SKM-1 (cell line): ENCODE measurements around the gene TOP1.
A peak's percentile ranks its signal among the peaks of the same experiment; 100 is the strongest.

Experiments
- DNase-seq: peaks from one replicate; lab custom pipeline; 2025; ENCODE audit not compliant: unreplicated experiment; lab: John Stamatoyannopoulos, UW

TOP1 gene

DNA sequence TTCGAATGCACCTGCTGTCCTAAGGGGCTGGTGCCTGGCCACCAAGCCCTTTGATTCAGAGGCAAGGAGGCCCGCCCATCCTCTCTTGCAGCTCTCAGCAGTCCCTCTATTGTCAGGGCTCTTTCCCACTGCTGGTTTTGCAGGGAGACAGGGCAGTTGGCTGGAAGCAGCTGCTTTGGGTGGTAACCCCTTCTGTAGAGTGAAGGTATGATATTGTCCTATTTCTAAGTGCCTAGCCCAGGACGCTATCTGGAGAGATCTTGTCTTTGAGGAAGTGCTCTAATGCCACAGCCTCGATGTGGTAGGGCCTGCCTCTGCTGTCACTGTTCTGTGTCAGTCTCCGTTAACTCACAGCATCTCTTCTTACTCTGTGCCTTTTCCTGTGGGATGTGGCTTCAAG lies 114.3 kb downstream of the TOP1 start:
- DNase-seq = peak; percentile 20

- no peak for DNase-seq
These were observed 114.7 kb downstream of the TOP1 start for GRCh38 chr20:41143354-41143753.

GRCh38 chr20:41145317-41145716 lies 116.7 kb downstream of the TOP1 start:
- DNase-seq = no peak

- DNase-seq = no peak
These were observed 117.4 kb downstream of the TOP1 start for GRCh38 chr20:41145821-41146620.

DNA sequence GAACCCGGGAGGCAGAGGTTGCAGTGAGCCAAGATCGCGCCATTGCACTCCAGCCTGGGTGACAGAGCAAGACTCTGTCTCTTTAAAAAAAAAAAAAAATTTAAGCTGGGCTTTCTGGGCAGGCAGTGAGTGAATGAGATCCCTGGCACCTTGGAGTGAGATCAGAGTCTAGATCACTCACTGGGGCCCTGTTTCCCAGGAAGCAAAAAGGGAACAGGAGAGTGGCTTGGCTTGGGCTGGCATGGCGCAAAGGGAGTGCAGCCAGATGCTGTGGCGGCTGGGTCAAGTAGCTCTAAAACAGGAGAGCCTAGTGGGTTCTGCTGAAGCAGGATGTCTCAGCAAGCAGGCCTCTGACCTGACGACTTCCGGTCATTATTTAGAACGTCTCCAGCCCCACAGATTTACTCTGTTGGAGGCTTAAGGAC lies 119.2 kb downstream of the TOP1 start:
- DNase-seq = no peak

DNA sequence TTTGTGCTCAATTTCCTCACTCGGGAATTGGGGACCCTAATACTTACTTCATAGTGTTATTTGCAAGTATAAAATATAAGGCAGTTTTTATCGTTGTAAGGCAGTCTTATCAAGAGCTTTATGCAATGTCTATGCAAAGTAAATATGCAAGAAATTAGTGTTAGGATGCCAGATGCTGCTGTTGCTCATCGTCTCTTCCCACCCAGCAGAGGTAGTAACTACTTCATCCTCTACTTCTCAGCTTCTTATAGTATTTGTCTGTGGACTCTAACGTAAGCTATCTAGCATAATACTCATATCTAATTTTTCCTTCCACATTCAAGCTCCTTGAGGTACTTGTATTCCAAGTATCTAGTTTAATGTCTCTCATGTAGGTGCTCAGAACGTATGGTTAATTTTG lies 120.3 kb downstream of the TOP1 start:
- DNase-seq = no peak

DNA sequence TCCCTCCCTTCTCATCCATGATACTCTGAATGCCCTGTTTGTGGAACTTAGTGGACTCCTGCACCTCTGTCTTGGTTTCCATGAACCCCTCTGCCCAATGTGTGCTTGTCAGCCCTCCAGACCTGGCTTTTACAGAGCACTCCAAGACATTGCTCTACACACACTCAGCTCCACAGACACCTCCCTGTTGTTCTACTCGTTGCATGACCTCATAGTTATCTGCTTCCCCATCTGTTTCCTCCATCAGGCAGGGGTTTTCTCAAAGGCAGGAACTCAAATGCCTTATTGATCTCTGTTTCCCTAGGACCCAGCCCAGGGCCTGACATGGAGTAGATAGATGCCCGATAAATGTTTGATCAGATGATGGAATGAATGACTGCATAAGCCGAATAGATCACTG lies 122.0 kb downstream of the TOP1 start:
- no peak for DNase-seq

- no peak for DNase-seq
These were observed 122.7 kb downstream of the TOP1 start for GRCh38 chr20:41151134-41151869.

DNA sequence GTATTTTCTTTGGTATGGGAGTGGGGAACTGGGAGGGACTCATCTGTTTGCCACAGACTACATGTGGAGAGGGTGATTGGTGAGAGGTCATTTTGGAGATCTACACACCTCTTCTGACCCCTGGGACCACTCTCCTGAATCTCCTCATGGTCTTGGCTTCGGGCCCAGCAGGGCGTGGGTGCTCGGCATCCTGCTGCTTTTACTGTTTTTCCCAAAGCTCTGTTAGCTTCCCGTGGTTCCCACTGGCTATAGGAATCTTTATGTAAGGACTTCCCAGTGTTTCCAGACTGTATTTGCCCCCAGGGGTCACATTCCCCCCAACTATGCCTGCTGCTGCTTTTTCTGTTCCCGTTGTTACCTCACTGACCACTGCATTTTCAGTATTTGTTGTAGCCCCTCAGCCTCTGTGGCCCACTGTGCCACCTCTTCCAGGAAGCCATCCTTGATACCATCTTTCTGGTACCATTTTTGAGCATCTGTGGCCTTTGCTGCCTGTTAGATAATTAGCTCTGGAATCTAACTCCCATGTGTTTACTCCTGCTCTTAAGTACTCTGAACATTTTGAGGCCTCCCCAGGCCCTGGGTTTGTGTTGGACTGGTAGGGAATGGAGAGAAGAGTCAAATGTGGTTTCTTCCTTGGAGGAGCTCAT lies 123.6 kb downstream of the TOP1 start:
- DNase-seq = no peak

- no peak for DNase-seq
These were observed 126.0 kb downstream of the TOP1 start for GRCh38 chr20:41154436-41155176.

DNA sequence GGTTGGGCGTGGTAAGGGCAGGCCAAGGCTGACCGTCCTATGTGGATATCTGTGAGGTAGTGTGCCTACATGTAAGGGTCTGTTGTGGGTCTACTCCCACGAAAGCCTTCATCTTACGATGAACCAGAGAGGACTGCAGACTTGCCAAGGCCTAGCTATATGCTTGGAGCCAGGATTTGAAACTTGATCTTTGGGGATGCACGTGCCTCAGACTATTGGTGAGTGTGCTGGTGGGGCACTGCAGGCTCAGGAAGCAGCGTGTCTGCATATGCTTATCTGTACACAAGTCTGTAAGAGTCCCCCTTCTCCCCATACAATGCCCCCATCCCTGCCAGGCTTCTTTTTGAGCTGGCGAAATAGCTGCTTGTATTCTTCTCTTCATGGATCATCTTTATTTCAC lies 126.6 kb downstream of the TOP1 start:
- DNase-seq = no peak

DNA sequence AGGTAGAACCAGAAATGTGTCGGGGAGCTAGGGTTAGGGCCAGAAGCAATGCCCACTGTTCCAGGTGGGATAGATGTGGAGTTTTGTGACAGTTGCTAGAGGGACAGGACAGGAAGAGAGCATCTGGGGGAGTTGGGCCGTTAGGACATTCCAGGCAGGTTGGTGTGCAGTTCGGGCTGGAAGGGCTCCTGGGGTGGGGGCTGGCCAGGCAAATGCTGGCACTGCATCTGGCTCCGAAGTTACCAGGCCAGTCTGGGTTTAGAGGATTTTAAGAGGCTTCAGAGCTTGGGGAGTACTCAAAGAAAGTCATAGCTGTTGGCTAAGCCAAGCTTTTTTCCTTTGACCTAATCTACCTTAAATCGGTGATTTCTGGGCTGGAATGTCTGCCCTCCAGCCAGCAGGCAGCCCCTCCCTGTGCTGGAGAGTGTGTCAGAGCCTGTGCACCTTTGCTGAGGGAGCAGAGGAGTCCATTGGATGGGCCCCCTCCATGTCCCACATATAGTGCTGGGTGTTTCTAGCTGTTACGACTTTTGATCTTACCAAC lies 129.5 kb downstream of the TOP1 start:
- no peak for DNase-seq

DNA sequence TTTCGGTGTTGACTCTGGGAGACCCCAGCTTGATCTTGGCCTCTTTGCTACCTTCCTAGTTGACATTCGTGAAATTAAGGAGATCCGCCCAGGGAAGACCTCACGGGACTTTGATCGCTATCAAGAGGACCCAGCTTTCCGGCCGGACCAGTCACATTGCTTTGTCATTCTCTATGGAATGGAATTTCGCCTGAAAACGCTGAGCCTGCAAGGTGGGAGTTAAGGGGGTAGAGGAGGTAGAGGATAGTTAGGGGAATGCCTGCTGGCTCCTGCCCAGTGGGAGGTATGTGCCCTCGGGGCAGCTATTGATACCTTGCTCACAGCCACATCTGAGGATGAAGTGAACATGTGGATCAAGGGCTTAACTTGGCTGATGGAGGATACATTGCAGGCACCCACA lies 130.9 kb downstream of the TOP1 start:
- DNase-seq = no peak

DNA sequence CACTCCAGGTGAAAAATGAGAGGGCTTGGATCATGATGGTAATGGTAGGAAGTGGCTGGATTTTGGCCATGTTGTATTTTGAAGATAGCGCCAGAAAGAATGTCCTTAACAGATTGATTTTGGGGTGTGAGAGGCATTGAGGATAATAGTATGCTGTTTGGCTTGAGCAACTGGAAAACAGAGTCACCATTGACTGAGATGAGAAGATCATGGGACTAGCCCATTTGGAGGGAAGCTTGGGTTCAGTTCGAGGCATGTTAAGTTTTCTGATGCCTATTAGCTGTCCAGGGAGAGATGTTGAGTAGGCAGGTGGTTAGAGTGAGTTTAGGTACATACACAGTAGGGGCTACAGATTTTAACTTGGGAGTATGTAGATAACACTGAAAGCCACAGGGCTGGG lies 132.1 kb downstream of the TOP1 start:
- no peak for DNase-seq

GRCh38 chr20:41161886-41162285 lies 133.3 kb downstream of the TOP1 start:
- DNase-seq = no peak

DNA sequence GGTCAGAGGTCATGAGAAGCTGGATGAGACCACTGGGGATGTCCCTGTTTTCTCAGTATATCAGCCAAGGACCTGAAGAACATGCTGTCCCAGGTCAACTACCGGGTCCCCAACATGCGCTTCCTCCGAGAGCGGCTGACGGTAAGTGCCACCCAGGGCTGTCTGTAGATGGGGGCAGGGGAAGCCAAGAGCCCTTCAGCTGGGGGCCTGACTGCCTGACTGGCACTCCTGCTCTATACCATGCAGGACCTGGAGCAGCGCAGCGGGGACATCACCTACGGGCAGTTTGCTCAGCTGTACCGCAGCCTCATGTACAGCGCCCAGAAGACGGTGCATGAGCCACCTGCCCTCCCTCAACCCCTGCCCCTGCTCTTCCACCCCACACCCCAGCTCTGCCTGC lies 133.8 kb downstream of the TOP1 start:
- DNase-seq = no peak

DNA sequence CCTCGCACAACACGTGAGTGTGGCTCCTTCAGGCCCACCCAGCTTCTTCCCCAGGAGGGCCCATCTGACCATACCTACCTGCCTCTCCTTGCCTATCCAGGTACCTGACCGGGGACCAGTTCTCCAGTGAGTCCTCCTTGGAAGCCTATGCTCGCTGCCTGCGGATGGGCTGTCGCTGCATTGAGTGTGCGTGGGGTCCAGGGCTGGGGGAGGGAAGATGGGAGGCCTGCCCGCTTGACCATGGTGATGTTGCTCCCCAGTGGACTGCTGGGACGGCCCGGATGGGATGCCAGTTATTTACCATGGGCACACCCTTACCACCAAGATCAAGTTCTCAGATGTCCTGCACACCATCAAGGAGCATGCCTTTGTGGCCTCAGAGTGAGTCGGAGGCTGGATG lies 135.2 kb downstream of the TOP1 start:
- DNase-seq = no peak

GRCh38 chr20:41165001-41165882 lies 136.6 kb downstream of the TOP1 start:
- no peak for DNase-seq

DNA sequence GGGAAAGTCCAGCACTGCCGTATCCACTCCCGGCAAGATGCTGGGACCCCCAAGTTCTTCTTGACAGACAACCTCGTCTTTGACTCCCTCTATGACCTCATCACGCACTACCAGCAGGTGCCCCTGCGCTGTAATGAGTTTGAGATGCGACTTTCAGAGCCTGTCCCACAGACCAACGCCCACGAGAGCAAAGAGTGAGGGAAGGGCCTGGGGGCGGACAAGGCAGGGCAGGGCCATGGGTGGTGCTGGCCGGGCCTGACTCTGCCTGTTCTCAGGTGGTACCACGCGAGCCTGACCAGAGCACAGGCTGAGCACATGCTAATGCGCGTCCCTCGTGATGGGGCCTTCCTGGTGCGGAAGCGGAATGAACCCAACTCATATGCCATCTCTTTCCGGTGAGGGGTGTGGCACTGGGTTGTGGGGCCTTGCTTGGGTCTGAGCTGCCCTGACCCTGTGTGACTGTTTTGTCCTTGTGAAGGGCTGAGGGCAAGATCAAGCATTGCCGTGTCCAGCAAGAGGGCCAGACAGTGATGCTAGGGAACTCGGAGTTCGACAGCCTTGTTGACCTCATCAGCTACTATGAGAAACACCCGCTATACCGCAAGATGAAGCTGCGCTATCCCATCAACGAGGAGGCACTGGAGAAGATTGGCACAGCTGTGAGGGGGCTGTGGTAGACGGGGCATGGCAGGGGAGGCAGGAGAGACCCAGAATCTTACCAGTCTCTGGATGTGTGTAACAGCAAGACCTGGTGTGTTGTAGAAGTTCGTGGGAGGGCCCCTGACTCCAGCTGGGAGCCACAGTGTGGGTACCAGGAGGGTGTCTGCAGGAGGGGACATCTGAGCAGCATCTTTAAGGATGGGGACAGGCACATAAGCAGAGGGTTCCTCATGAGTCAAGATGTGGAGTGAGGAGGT lies 137.8 kb downstream of the TOP1 start:
- no peak for DNase-seq
